Measurements from ENCODE around the gene LATS2.
"Not testable (repeated sequence)": the region's sequence is repeated elsewhere in the genome, so short reads cannot be mapped to it uniquely, and the experiment has no call there.

Gene LATS2

DNA sequence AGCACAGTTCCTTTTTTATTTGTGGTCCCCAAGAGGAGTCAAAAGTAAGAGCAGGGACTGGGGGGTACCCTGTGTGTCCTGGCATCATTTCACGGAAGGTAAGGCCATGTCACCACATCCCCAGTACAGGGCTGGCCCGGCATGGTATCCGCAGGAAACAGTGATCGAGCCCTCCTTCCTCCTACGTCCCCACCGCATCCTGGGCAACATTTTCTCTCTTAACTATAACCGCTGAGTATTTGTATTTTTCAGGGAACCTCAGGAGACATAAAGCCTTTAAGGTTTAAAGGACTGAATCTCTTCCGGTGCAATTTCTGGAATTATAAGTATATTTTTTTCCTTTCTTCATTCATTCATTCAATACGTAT lies 13.6 kb upstream of the LATS2 start:
- peak; percentile 65 for DNase-seq

DNA sequence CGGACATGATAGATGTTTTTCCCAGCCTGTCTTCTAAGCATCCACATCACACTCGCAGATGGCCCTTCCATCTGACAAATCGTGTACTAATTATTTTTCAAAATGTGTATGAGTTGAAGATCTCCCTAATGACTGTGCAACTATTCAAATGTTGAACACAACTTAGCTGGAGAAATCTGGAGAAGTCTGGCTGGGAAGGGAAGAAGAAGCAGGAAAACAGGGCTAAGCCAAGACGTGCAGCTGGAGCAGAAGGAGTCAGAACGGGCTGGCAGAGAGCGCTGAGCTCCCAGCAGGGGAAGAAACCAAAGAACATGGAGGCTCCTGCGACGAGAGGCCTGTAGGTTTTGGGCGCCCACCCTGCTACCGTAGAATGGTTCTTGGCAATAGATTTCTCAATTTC lies 13.2 kb upstream of the LATS2 start:
- no peak for DNase-seq

DNA sequence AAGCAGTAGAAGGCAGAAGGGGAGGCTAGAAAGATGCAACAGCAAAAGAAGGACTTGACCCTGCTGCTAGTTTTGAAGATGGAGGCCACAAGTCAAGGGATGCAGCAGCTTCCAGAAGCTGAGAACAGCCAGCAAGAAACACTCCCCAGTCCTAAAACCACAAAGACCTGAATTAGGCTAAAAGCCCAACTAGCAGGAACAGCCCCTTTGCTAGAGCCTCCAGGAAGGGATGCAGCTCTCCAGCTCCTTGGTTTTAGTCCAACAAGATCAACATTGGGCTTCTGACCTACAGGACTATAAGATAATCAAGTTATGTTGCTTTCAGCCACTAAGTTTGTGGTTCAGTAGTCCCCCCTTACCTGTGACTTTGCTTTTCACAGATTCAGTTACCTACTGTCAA lies 10.5 kb upstream of the LATS2 start:
- no peak for DNase-seq

DNA sequence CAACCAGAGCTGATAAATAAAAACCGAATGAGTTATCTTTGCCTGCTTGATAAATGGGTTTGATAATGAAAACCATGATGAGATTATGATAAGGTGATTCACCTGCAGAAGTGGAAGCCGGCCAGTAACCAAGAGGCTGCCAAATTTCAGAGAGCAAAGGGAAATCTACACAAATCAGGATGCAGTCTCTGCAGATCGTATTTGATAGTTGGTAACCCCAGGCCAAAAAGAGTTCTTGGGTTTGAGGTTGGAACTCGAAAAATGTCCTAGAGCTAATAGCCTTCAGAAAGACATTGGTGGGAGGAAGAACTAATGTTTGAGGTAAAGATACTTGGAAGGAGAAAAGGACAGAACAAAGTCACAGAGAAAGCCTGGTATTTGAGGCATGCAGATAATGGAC lies 9.6 kb upstream of the LATS2 start:
- no peak for DNase-seq

DNA sequence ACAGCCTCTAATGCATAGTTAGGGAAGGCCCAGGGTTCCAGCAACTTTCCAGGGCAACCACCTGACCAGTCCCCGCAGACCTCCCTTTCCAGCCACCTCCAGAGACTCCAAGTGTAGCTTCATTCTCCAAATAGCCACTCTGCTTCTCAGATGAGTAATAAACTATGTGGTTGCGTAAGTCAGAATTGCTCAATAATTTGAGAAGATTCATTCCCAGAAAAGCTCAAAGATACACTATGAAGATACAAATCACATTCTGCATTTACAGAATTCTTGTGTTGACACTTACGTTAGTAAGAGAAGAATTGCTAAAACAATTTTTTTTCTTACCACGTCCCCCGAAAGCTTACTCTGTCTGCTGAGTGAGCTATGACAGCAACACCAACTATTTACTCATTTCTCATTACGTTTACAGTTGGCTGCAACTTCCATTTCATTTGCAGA lies 8.2 kb upstream of the LATS2 start:
- no peak for DNase-seq

DNA sequence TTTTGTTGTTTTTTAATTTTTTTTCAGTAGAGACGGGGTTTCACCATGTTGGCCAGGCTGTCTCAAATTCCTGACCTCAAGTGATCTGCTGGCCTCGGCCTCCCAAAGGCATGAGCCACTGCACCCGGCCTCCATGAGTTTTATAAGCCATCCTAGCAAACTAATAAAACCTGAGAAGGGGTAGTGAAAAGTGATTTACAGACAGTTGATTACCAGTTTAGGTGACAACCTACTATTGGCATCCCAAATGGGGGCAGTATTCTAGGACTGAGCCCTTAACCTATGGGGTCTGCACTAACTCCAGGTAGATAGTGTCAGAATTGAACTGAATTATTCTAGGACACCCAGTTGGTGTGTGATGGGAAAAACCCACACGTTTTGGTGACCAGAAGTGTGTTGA lies 6.5 kb upstream of the LATS2 start:
- DNase-seq = no peak

DNA sequence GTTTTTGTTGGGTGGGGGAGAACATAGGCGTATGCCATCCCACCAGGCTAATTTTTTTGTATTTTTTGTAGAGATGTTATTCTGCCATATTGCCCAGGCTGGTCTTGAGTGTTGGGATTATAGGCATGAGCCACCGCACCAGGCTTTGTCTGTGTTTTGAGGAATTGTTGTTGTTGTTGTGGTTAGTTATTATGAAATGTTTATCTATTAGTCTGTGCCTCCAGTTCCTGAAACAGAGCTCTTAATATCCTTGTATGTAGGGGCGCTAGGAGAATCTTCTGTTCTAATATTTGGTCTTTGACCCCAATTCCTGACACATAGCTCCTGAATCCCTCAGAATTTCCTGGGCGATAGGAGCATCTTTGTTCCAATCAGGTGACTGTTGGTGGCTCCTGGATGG lies 5.6 kb upstream of the LATS2 start:
- no peak for DNase-seq

DNA sequence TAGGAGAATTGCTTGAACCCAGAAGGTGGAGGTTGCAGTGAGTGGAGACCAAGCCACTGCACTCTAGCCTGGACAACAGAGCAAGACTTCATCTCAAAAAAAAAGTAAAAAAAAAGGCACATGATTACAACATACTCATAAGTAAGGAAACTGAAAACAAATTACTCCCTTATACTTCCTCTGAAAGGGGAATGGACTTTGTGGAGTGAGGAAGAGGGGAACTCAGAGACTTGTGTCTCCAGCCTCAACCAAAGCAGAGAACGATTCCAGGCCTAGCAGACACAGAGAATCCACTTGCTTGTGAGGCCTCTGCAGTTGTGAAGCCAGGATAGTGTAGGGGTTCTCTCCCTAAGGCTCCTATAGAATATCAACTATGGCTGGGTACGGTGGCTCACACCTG lies 4.3 kb upstream of the LATS2 start:
- DNase-seq = no peak

DNA sequence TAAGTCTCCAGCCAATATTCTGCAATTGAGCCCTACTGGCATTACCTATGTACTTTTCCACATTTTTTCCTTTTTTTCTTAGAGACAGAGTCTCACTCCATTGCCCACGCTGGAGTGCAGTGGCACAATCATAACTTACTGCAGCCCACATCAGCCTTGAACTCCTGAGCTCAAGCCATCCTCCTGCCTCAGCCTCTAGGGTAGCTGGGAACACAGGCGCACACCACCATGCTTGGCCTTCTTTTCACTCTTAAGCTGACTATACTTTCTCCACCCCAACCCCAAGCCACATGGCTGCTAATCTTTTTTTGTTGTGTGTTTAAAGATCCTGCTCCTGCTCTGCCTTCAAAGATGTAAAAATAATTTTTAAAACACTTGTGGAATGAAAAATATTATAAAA lies 1.6 kb upstream of the LATS2 start:
- no peak for DNase-seq

DNA sequence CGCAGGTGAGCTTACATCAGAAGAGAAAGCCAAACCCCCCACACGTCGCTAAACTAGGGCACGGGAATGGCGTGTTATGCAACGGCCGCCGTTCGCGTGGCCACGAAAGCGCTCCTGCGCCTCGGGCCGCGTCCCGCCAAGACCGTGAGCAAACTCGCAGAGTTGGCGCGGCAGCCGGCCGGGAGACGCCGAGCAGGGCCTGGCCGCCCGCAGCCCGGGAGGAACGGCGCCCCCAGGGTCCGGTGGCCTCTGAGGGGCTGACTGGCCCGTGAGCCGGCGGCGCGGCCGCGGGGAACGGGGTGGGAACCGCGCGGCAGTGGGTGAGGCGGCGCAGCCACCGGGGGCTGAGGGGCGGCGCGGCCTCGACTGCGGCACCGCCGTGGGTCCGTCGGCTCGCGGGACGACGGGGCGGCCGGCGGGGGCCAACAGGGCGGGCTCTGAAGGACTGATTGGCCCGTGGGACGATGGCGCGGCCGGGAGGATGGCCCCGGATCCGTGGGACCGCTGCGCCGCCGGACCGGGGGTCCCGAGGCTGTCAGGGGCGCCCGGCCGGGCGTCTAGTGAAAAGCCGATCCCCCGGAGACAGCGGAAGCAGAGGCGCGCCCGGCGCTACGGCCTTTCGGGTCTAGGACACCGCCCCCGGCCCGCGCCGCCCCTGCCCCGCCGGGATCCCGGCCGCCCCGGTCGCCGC lies 903 bp downstream of the LATS2 start:
- DNase-seq = no peak

DNA sequence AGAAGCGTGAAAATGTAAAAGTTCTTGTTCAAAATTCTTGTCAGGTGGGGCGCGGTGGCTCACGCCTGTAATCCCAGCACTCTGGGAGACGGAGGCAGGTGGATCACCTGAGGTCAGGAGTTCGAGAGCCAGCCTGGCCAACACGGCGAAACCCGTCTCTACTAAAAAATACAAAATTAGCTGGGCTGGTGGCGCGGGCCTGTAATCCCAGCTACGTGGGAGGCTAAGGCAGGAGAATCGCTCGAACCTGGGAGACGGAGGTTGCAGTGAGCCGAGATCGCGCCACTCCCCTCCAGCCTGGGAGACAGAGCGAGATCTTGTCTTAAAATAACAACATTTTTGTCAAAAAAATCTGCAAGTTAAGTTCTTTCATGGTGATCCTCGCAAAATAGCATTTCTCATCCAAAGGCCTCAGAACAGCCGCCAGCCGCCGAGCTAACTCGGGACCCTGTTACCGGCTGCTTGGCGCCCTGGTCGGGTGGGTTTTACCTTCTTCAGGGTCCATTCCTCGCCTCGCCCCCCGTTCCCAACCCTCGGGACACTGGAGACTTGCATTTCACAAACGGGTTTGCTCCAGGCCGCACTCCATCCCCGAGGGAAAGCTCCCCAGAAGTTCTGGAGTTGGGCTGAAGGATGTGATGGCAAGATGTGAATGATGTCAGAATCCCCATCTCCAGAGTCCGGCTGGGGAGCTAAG lies 1.6 kb downstream of the LATS2 start:
- no peak for DNase-seq

DNA sequence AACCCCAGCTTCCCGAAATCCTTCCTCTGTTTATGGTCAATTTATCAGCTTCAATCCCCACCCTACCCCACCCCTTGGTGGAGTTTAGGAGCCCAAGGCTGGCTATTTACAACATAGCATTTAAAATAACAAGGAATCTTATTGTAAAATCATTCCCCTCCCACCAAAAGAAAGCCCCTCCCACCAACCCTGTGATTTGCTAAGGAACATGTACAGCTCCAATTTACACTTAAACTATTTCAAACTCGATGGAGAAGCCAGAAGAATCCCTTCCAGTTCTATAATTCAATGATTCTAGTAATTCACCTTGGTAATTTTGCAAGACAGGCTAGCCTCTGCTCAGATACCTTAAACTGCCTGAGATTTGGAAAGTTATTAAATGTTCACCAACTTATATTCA lies 3.0 kb downstream of the LATS2 start:
- no peak for DNase-seq

DNA sequence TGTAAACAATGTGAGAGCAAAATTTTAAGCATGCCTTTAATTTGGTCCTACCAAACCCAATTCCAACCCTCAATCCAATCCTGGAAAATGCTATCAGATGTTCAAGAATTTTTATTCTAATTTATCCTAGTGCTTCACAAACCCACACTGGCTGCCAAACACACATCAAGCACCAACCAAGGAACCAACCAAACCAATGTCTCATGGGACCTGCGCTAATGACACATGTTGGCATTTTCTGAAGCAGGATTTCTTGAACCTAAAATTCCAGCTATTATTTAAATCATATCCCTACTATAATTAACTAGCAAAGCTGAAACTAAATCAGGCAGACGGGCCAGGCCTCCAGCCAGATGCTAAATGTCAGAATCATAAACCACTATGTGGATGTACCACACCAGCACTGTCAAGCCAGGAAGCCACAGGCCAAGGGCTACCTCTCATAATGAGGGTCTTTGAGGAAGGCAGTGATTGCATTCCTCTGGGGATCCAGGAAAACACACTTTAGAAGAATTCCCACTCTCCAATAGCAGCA lies 5.8 kb downstream of the LATS2 start:
- no peak for DNase-seq

DNA sequence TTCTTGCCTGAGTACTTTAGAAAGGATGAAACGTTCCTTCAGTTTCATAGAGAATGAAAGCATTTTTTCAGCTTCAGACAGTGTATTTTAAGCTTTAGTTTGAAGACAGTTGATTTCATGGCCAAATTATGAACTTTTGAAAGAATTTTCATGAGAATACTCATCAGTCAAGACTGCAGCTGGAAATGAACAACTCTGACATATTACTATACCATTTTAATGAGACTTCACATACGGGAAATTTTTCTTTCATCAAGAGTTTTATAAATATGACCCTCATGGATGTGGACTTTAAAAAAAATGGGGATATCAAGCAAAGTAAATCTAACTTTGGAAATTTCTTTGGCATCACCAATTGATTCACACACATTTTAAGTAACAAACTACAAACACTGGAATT lies 6.4 kb downstream of the LATS2 start:
- no peak for DNase-seq

DNA sequence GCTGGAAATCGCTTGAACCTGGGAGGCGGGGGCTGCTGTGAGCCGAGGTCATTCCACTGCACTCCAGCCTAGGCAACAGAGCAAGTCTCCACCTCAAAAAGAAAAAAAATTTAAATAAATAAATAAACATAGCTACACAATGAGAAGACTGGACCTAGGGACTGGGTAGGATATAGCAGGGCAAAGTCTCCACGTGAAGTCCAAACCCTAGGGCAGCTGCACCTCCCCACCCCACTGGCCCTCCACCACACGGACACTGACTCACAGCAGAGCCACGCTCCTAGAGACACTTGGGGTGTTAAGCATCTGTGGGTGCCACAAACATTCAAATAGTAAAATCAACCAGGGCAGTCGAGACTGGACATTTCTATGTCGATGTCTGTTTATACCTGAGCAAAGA lies 7.1 kb downstream of the LATS2 start:
- no peak for DNase-seq

DNA sequence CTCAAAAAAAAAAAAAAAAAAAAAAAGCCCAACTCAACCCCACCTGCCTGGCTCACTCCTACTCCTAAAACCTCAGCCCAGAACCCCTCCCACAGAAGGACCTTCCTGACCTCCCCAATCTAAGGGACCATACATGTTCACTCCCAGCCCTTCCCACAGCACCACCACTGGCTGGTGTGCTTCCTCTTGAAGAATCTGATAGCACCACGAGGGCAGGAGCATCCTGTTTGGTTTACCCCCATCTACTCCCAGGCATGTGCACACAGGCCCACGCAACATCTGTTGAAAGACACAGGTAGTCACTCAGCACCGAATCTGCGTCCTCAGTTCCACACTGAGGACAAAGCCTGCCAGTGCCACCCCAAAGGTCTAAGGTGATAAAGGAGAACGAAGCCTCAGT lies 8.2 kb downstream of the LATS2 start:
- no peak for DNase-seq

DNA sequence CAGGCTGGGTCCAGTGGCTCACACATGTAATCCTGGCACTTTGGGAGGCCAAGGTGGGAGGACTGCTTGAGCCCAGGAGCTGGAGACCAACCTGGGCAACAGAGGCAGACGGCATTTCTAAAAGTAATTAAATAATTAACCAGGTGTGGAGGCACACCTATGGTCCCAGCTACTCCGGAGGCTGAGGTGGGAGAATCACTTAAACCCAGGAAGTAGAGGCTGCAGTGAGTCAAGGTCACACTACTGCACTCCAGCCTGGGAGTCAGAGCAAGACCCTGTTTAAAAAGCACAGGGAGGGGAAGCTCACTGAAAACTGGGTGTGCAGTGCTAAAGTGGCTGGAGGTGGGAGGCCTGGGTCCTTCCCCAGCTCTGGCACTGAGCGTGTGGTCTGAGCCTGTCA lies 9.7 kb downstream of the LATS2 start:
- no peak for DNase-seq

DNA sequence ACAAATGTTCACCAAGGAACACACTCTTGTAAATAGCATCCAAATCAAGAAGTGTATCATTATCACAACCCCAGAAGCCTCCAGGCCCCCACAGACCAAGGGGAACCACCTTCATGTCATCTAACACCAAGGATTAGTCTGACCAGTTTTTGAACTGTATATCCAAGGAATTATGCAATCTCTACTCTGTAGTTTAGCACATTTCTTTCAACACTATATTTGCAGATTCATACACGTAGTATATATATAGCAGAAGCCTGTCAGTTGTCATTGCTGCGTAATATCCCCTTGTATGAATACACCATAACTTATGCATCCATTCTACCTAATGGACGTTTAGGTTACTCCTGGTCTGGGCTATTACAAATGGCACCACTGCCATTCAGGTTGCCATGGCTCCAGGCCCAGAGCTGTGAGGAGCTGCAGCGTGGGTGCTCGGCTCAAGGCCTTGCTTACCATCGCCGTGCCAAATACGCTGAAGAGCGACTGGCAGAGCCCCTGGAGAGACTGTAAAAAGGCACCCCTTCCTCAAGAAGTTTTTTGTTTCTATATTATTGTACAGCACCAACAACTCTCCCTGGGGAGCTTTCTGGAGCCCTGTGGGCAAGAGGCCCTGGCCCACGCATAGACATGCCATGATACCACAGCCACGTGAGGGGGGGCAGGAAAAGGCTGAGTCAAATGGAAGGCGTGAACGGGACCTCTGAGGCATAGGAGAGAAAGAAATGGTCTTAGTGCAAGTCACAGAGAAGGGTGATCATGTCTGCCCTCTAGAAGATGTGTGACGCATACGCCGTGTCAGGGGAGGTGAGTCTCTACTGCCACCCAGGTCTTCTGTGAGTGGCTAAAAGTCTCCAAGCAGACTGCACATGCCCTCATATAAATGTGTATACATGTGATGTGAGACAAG lies 10.8 kb downstream of the LATS2 start:
- no peak for DNase-seq

DNA sequence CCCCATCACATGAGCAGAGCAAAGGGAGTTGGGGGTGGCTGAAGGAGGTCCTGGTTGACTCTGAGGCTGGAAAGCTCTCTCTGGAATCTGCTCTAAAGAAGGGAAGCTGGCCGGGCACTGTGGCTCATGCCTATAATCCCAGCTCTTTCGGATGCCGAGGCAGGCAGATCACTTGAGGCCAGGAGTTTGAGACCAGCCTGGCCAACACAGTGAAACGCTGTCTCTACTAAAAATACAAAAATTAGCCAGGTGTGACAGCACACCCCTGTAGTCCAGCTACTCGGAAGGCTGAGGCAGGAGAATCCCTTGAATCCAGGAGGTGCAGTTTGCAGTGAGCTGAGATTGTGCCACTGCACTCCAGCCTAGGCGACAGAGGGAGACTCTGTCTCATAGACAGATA lies 11.7 kb downstream of the LATS2 start:
- DNase-seq = not testable (repeated sequence)

DNA sequence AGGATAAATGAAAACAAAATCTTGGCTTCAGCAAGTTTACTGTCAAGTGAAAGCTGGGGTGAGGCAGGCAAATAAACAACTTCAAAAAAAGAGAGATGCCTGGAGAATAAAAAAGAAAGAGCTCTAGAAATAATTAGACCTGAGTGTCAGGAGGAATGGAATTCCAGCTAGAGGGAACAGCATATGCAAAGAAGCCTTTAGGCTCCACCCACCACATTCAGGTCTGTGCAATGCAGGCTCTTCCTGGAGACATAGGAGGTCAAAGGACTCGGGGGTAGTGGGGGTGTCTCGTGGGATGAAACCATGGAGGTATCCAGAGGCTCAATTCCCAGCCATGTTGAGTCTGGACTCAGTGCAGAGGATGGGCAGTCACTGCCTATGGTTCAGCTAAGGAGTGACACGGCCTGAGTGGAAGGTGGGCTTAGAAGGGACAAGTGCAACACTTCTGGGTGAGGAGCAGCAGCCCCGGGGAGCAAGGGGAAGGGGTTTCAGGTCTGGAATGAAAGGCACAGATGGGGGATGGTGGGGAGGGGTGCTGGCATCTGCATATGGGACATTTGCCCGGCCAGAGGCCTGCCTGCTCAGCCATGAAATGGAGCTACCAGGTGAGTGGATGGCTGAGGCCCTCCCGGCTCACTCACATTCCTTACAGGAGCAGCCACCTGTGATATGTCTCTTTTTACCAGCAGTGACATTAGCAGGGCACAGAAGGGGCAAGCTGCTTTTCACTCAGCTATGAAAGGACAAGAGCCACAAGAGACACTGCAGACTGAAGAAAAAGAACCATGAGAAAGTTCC lies 12.3 kb downstream of the LATS2 start:
- DNase-seq = no peak

DNA sequence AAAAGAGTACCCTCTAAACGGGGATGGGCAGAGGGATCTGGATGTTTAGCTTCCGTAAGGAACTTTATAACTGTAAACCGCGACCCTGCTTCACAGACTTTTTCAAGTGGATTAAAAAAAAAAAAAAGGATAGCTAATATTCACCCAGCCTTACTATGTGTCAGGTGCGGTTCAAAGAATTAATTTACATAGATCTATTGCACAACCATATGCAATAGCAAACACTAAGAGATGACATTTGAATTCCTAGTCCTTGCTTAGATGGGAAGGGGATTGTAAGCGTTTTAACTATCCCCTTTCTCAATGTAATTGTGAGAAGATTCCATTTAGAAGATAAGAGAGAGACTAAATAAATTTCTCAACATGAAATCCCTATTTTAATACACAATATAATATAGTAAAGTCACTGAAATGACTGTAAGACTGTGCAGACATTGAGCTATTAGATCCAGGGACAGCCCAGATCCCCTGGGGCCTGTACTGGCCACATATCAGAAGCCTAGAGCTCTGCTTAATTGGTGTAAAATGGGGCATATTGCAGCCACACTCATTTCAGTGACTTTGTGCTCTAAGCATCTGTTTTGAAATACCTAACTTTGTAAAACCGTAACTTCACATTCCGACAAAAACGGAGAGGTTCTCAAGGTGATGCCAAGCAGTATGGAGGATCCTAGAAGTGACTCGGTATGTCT lies 13.6 kb downstream of the LATS2 start:
- no peak for DNase-seq

DNA sequence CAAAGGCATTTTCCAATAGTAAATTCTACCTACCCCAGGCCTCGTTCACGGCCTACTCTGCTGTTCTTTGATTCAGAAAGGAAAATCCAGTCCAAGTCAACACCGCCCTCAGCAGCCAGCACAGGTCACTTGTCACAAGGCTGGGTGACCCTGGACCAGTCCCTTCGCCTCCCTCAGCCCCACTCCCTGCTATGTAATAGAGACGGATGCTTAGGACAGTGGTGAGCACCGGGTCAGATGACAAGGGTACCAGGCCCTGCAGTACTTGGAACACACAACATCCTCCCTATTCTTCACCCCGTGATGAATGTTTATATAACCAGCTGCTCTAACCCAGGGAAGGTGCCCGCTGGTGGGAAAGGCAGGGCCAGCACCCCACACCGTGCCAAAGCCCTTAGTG lies 14.3 kb downstream of the LATS2 start:
- no peak for DNase-seq

All from activated CD8-positive, alpha-beta memory T cell treated with anti-CD3 and anti-CD28 coated beads for 24 hours (primary cell).